Skin of body (tissue), 3 donors: ENCODE results near the gene TMEM167A. TPM values are rescaled to one million over a fixed set of nuclear protein-coding genes. Genes with fewer than 3 reads are reported as not detected.

Experiments
- DNase-seq: peaks from one replicate; lab custom pipeline; 2025; lab: John Stamatoyannopoulos, UW
- small RNA-seq: library from RNA; depleted of rRNA; stranded (forward); fragments of <200 nt; gene quantifications from one replicate; pipeline ENCODE3, GENCODE V24; 2014; ENCODE audit warnings: low replicate concordance
- total RNA-seq: library from RNA; depleted of rRNA; stranded (reverse); fragments of >200 nt; gene quantifications from one replicate; pipeline ENCODE4 v1.2.3, GENCODE V29; 2014

The TMEM167A gene
- total RNA-seq, 1 donor from 2014 or later = 60.9 TPM

DNA sequence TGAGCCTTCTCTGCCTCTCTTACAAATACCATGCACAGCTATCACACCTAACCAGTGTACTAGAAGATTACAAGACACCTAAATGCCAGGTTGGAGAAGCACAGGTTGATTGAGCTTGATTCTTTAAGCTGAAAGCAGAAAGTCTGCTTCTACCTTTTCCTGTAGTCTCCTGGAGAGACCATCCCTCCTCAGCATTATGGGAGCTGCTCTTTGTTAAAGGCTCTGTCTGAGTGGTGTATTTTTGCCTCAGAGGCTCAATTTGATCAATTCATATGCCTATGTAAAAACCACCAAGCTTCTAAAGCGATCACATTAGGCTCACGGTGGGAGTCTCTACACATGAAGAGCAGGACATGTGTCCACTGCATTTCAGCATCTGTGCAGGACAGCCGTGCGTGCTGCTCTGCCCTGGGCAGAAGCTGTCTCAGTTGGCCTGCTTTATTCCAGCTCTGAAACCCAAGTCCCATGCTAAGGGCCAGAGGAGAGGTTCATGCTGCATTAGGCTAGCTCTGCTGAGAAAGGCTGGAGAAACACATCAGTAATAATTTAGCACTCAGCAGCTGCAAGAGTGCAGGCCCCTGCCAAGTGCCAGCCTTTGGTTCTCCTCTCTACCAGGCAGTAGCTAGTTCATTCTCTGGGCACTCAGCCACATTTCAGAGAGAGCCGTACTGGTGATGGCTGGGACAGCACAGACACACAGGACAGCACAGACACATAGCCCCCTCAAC is 41.7 kb downstream of the TMEM167A start:
- peak; percentile 30 for DNase-seq

DNA sequence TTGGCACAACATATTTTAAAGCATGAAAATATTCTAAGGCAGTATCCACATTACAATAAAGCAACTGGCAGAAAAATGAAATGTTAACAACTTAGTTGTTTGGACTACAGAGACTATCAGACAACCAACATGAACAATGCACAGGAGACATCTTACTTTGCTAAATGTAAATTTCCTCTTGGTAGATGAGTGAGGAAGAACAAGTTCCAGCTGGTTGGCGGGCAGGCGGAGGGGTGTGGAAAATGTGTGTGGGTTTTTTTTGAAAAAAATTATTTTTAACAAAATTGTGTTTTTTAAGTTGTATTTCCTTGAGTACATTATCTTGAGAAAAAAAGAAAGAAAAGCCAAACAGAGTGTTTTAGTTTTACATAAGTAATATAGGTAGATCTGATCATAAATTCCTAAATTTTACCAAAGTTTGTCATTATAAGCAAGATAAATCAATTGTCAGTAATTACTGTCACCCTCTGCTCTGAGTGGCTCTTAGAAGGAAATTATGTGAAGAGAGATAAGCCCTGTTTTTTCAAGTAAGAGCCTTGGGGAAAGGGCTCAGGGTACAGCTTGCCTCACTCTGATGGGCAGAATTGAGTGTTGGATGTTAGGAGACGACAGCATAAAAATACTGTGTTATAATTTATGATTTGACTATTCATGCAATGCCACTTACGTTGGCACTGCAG is 42.5 kb downstream of the TMEM167A start:
- no peak for DNase-seq

DNA sequence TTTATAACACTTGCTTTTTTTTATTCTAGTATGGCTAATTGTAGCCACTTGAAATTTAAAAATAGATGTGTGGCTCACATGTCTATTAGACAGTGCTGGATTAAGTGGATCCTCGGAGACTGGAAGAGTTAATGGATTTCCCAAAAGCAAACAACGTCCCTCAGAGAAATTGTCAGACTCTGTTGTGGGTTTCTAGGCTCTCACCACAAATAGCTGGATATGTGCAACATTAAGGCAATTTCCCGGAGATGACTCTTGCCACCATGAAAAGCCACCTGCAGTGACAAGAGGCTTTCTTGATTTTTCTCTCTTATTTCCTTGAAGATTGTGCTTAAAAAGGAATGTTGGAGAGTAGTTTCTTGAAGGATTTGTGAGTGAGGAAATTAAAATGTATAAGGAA is 43.2 kb downstream of the TMEM167A start:
- DNase-seq = no peak

DNA sequence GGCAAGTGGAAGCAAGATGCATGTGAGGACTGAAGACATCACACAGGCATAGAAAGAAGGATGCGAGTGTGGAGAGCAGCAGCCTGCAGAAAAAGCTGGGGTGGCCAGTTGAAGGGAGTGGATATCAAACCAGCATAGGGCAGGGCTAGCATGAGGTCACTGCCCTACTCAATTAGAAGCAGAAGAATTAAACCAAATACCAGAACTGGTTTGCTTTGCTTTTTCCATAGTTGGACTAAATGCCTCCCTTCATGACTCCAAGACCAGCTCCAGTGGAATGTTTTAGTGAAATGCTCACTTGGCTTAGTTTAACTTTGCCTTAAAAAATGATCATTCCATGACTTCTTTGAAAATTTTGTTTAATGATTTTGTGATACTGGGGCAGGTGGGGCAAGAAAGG is 45.8 kb downstream of the TMEM167A start:
- no peak for DNase-seq

DNA sequence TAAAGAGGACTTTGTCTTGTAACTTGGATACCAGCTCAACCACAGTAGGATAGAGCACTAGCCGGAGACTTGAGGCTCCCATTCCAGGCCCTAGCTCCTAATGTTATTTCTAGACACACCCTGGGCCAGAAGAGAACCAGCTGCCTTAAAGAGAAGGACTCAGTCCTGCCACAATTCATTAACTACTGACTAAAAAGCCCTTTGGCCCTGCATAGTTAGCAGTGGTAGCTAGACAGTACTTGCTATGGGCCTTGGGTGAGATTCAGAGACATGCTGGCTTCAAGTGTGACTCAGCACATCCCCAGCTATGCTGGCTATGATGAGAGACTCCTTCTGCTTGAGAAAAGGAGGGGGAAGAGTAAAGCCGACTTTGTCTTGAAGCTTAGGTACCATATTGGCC is 47.3 kb downstream of the TMEM167A start:
- no peak for DNase-seq

DNA sequence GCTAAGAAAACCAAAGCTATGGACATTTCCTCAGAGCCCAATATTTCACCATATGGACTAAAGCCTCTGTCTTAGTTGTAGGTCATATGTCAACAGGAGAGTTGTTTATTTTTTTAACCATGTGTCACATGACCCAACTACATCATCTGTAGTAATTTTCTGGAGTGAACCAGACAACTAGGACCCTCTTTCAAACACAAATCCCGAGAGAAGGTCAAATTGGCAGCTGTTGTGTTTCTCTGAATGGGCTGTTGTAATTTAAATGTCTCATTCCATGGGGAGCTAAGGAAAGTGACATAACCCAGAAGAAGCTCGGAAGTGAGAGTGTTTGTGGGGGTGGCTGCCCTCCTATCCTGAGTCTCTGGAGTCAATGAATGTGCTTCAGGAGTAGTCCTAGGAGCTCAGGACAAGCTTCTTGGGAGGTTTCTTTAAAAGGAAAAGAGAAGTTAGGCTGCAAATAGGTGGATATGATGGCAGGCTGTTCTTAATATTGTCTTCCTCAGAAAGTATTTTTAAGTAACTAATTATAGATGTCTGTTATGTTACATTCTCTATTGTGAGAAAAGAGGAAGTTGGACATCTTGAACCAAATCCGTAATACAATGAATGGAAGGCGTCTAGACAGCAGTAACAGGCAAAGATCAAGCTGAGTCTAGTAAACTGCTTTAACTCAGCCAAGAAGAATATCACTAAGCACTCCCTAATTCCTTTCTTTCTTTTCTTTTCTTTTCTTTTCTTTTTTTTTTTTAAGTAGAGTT is 50.1 kb downstream of the TMEM167A start:
- DNase-seq = no peak

DNA sequence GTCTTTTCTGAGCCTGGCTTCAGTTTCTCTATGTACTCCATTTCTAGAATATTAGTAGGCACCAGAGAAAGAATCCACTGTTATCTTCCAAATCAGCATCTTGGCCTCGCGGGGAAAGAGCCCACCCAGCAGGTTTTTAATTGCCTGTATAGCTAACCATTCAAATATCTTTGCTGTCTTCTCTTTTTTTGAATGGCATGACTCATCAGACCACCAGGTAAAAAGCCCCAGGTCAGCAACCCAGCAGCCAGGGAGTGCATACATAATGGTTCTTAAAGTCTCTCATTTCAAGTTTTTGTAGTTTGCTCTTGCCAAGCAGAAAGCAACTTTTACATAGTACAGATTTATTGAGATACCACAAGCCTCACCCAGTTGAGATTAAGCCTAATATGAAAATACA is 50.7 kb downstream of the TMEM167A start:
- DNase-seq = no peak

DNA sequence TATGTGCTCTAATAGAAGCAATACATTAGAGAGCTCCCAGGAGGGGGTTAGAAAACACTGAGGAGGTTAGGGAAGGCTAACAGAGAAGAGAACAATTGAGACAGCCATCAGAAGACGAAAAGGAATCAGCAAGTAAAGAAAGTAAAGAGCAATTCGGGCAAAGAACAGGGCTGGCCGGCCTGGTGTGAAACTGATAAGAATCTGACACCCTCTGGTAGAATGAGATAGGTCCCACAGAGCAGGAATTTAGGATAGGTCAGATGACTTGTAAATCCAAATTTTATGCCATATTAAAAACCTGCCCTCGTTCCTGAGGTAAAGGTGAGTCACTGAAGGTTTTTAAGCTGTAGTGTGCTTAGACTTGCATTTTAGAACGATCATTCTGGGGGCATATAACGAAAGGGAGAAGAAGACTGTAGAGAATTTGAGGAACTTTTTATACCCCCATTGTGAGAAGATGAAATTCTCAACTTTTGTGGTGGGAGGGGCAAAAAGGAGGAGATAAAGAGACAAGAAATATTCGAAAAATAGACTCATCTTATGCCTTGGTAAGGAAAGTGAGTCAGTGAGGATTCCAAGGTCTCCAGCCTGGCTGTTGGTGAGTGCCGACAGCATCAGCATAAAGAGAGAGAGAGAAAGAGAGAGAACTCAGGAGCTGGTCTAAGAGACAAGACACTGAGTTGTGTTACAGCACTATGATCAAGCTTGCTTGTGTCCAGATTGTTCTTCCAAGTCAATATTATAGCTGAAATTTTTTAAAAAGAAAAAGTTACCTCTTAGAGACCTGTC is 51.3 kb downstream of the TMEM167A start:
- DNase-seq = no peak

DNA sequence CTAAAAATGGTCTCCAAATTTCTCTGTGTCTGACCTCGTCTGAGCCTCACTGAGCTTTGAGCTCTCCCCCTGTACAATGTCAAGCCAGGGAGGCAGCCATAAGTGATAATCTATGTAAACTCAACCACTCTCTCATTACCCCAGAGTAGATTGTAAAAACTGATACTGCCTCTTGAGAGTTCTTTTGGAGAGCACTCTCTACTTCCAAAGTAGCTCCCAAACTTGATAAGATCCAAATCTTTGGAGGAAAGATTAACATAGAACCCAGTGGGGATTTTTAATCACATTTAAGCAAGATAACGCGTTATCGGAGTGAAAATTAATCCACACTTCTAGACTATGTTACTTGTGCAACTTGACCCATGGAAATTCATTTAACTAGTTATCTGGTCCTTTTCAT is 54.9 kb downstream of the TMEM167A start:
- DNase-seq = no peak

DNA sequence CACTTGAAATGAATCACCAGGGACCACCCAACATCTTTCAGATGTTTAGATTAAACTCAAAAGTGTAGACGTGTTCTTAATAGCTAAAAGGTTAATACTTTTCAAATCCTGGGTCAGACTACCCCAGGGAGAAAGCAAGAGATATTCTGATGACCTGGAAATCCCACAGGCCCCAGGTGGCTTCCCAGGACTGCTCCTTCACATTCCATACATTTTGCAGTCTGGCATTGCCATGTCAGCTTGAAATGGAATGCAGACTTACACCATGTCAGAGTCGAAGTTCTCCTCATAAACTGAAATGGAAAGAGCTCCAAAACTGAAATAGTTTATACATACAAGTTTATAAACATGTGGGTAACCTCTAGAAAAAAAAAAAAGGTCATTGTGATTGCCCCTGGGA is 61.5 kb downstream of the TMEM167A start:
- DNase-seq = no peak

DNA sequence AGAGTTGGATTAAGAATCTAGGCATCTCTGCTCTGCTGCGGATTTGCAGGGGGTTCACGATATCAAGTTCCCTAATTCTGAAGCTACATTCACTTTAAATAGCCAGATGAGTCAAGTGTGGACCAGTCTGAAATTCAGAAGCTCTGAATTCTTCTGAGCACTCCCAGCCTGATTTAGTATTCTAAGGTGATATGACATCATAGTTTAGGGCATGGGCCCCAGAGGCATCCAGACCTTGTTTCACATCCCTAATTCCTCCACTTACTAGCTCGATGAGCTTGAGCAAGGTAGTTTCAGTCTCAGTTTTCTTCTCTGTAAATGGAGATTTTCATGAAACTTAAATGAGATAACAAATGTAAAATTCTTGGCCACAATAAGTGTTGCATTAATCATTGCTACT is 65.2 kb downstream of the TMEM167A start:
- DNase-seq = no peak

DNA sequence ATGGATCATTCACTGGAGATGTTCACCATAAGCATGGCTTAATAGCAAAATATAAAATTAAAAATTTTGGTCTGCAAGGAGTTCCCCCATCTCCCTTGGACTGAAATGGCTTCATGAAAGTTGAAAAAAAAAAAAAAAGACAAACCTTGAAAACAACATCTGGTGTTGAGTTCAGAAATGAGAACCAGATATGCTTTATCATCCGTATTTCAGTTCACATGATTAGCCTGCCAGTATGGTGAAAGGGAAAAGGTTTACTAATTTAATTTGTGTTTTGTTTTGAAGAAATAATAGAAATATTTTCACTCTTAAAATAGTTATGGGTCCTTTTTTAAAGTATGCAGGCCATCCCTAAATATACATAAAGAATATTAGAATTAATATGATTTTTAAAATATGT is 67.8 kb downstream of the TMEM167A start:
- peak; percentile 10 for DNase-seq

DNA sequence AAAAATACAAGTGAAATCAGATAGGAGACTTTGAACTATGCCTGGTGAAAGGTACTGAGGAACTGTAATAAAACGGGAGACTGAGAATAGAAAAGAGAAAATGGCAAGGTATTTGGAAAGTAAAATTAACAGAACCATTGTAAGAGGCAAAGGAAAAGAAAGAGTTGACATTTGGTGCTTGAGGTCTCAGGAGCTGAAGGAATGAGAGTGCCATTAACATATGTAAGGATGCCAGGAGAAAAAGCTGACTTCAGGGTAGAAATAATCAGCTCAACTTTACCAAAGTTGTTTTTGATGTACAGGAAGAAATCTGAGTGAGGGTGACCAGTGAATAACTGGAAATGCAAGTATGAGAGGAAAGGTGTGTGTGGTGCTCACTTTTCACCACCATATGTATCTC is 69.4 kb downstream of the TMEM167A start:
- DNase-seq = no peak

DNA sequence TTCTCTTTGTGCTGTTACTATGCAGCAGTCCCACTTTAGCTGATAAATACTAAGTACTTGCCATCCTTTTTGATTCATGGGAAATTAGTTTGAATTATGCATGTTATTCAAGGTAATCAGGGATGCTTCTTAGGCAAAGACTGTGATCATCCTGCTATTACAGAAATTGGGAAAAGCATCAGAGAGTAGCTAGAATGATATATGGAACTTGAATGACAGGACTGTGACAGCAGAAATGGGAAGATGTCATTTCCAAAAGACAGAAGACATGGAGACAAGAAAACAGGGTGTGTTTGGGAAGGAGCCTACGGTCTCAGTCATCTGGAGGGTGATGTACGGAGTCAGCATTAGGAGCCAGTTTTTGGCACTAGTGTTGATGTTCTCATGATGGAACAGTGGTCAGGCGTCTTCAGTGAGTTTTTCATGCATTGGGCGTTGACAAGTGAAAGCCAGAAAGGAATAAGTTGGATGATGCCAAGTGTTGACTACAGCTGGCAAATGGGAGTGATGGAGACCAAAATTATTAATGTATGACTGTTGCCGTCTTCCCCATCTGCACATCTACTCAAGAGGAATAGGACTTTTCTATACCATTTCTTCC is 70.4 kb downstream of the TMEM167A start:
- DNase-seq = no peak

DNA sequence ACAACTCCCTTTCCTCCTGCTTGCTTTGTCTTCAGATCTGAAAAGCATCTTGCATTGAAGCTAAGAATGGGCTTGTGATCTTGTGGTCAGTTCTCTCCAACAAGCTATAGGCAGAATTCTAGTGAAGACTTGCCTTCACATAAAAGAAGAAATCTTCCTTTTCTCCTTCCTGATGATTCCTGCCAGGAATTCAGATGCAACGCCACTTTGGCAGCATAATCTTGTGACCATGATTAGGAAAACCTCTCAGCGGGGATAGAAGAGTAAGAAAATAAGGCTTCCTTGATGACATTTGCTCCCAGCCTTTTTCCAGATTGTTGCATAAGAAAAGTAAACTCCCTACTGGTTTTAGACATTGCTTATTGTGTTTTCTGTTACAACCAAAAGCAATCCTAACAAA is 73.4 kb downstream of the TMEM167A start:
- no peak for DNase-seq

Small RNA genes within 50 kb of the gene (small RNA-seq; reads per million reads assigned to genes)
- 13.3 reads per million, percentile 93 among the genes with 10 or more reads in this experiment for gene SCARNA18

Other genes starting within 250 kb of the TMEM167A start
- gene XRCC4, start 153 bp upstream of the TMEM167A start, total RNA-seq = 9.0 TPM